Loucy (cell line): ENCODE results near the gene KLF13.

Source experiments
- H2AFZ ChIP-seq: fragments of 200-600 bp; sonication (generic); 2 replicates; pipeline ENCODE4 v1.6.0; 2016; ENCODE audit warnings: antibody characterized with exemption, mild to moderate bottlenecking, low read length, moderate library complexity
- H3F3A ChIP-seq: fragments of 200-600 bp; 2 replicates; pipeline ENCODE4 v1.6.0; 2016; ENCODE audit warnings: antibody characterized with exemption, low read depth, mild to moderate bottlenecking
- H3K27me3 ChIP-seq: fragments of 200-600 bp; sonication (generic); 2 replicates; pipeline ENCODE4 v1.6.1; 2014; ENCODE audit warnings: low read length, mild to moderate bottlenecking; ENCODE audit not compliant: insufficient read depth, poor library complexity, severe bottlenecking
- H3K36me3 ChIP-seq: fragments of 200-600 bp; sonication (generic); 2 replicates; pipeline ENCODE4 v1.6.1; 2016; ENCODE audit warnings: low read length; ENCODE audit not compliant: insufficient read depth
- H3K4me1 ChIP-seq: fragments of 200-600 bp; sonication (generic); 2 replicates; pipeline ENCODE4 v1.5.1; 2014; ENCODE audit warnings: low read length, mild to moderate bottlenecking; ENCODE audit not compliant: insufficient read depth, poor library complexity, severe bottlenecking
- H3K4me2 ChIP-seq: fragments of 200-600 bp; sonication (generic); 2 replicates; pipeline ENCODE4 v1.6.0; 2014; ENCODE audit warnings: antibody characterized with exemption, low read length, low read depth, mild to moderate bottlenecking; ENCODE audit not compliant: poor library complexity, severe bottlenecking
- H3K4me3 ChIP-seq: fragments of 200-600 bp; sonication (generic); 2 replicates; pipeline ENCODE4 v1.5.1; 2014; ENCODE audit warnings: low read length, mild to moderate bottlenecking, mixed read lengths; ENCODE audit not compliant: poor library complexity, severe bottlenecking
- H3K79me2 ChIP-seq: fragments of 200-600 bp; sonication (generic); 2 replicates; pipeline ENCODE4 v1.6.1; 2014; ENCODE audit warnings: low read length; ENCODE audit not compliant: insufficient read depth
- H3K9ac ChIP-seq: fragments of 200-600 bp; sonication (generic); 2 replicates; pipeline ENCODE4 v1.6.0; 2014; ENCODE audit warnings: mild to moderate bottlenecking, low read depth, low read length, moderate library complexity; ENCODE audit not compliant: poor library complexity, severe bottlenecking
- H3K9me2 ChIP-seq: fragments of 200-600 bp; sonication (generic); replicated peaks from 2 replicates; pipeline ENCODE4 v1.6.1; 2016; ENCODE audit warnings: low read depth, low read length, mixed read lengths
- H3K9me3 ChIP-seq: fragments of 200-600 bp; sonication (generic); 2 replicates; pipeline ENCODE4 v1.6.1; 2014; ENCODE audit warnings: mild to moderate bottlenecking, antibody characterized with exemption, low read length, low read depth; ENCODE audit not compliant: insufficient read depth
- H4K20me1 ChIP-seq: fragments of 200-600 bp; sonication (generic); 2 replicates; pipeline ENCODE4 v1.6.0; 2014; ENCODE audit warnings: antibody characterized with exemption, low read length, mild to moderate bottlenecking; ENCODE audit not compliant: insufficient read depth, poor library complexity, severe bottlenecking
- EZH2phosphoT487 ChIP-seq: fragments of 200-600 bp; IDR thresholded peaks from 2 replicates; pipeline ENCODE4 v1.6.1; 2018; ENCODE audit warnings: antibody characterized with exemption, mild to moderate bottlenecking, moderate library complexity, borderline replicate concordance
- TF ChIP-seq, protein P1 (sequence below): fragments of 200-600 bp; sonication (generic); conservative IDR thresholded peaks from 2 replicates; pipeline ENCODE4 v1.5.1; 2014; ENCODE audit warnings: mild to moderate bottlenecking, antibody characterized with exemption, low read length

KLF13 gene

DNA sequence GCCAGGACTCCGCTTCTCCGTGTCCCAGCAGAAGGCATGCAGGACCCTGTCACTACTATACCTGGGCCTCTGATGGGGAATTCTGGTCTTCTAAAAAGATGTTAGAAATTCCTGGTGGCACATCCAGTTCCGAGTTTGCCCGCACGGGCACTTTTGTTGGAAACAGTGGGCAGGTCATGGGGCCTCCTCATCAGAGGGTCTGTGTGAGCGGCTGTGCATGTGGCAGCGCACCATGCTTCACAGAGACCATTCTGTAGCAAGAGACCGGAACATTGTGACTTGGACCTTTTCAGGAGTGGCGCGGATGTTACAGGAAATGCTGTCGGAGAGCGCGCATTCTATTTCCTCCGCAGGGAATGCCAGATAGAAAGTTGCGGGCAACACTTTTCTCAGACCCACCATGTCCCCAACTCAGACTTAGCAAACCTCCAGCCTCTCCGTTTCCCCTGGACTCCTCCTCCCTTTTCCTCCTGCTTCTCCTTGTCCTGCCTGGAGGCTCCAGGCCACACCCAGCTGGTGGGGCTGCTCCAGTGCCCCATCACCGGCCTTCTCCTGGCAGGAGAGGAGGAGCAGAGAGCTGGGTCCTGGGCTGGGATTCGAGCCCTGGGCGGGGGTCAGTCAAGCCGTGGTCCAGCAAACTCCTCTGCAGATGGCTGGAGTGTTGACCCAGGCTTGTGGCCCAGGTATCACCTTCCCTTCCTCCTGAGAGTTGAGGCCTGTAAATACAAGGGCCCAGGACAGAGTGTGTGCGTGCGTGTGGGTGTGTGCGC, 46.6 kb downstream of the KLF13 start:
- H3K4me3 ChIP-seq = no peak overlapping the region
- no peaks in the 10 kb centered on the region for H3K9me3 ChIP-seq
- H2AFZ ChIP-seq = no peak overlapping the region
- no peak overlapping the region for H3K9ac ChIP-seq
- no peaks in the 10 kb centered on the region for H3K4me1 ChIP-seq
- H3K79me2 ChIP-seq = peaks cover 49% of the 10 kb centered on the region
- H4K20me1 ChIP-seq = no peaks in the 10 kb centered on the region
- no peaks in the 10 kb centered on the region for H3F3A ChIP-seq
- TF ChIP-seq EZH2phosphoT487 = no peak
- TF ChIP-seq, protein P1, sequence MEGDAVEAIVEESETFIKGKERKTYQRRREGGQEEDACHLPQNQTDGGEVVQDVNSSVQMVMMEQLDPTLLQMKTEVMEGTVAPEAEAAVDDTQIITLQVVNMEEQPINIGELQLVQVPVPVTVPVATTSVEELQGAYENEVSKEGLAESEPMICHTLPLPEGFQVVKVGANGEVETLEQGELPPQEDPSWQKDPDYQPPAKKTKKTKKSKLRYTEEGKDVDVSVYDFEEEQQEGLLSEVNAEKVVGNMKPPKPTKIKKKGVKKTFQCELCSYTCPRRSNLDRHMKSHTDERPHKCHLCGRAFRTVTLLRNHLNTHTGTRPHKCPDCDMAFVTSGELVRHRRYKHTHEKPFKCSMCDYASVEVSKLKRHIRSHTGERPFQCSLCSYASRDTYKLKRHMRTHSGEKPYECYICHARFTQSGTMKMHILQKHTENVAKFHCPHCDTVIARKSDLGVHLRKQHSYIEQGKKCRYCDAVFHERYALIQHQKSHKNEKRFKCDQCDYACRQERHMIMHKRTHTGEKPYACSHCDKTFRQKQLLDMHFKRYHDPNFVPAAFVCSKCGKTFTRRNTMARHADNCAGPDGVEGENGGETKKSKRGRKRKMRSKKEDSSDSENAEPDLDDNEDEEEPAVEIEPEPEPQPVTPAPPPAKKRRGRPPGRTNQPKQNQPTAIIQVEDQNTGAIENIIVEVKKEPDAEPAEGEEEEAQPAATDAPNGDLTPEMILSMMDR = no peak
- H3K27me3 ChIP-seq = no peaks in the 10 kb centered on the region
- H3K4me2 ChIP-seq = no peak overlapping the region
- H3K36me3 ChIP-seq = peaks cover 50% of the 10 kb centered on the region; the same call in 1 of the 2 replicates
- H3K9me2 ChIP-seq = no peaks in the 10 kb centered on the region

DNA sequence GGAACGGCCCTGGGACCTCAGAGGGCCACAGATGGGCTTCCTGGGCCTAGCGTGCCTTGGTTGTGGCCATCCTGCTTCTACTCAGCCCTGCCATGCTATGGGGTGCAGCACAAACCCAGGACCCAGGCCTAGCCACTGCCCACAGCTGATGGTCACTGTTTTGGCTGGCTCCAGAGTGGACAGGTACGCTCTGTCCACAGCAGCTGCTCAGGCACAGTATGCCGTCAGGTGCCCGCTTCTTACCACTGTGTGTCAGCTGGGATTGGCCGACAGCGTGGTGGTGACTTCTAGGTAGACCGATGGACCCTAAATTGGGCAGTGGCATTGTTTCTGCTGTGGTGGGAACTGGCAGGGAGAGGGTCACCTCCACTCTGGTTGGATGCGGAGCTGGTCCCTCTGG, 47.3 kb downstream of the KLF13 start:
- Histone ChIP-seq H3K9me2 (no peaks in the 10 kb centered on the region), H3K27me3 (no peaks in the 10 kb centered on the region), H3K4me2 (no peak overlapping the region), H3K4me3 (no peak overlapping the region), H3K36me3 (peaks cover 57% of the 10 kb centered on the region; the same call in 1 of the 2 replicates), H3K4me1 (no peaks in the 10 kb centered on the region), H3F3A (no peaks in the 10 kb centered on the region), H4K20me1 (no peaks in the 10 kb centered on the region), H2AFZ (no peak overlapping the region), H3K9ac (no peak overlapping the region), H3K79me2 (peaks cover 42% of the 10 kb centered on the region), H3K9me3 (no peaks in the 10 kb centered on the region)
- no peak for TF ChIP-seq EZH2phosphoT487
- TF ChIP-seq, protein P1 = no peak

DNA sequence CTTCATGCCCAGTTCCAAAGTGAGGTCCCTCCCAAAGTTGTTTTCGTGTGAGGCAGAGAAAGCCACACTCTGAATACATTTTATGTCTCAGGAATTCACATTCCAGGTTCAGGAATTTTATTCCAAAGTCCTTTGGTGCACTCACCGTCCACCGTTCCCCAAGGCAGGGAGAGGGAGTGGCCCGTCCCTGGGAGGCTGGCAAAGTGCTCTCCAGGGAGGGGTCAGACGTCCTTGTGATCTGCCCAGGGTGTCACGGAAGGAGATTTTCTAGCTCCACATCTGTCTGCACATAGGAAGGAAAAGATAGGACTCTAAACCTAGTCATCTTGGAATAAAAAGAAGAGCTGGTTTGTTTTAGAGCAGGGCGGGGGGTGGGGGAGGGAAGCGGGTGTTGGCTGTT, 47.9 kb downstream of the KLF13 start:
- Histone ChIP-seq H3K9ac (no peak overlapping the region), H3K9me2 (no peaks in the 10 kb centered on the region), H3K4me3 (no peak overlapping the region), H3F3A (no peaks in the 10 kb centered on the region), H4K20me1 (no peaks in the 10 kb centered on the region), H3K79me2 (peaks cover 37% of the 10 kb centered on the region), H3K4me1 (no peaks in the 10 kb centered on the region), H3K9me3 (no peaks in the 10 kb centered on the region), H3K27me3 (no peaks in the 10 kb centered on the region), H3K4me2 (no peak overlapping the region), H2AFZ (no peak overlapping the region), H3K36me3 (peaks cover 62% of the 10 kb centered on the region; the same call in 1 of the 2 replicates)
- TF ChIP-seq EZH2phosphoT487 = no peak
- TF ChIP-seq, protein P1 = no peak
